Measurements from ENCODE around the gene PIH1D1. TPM values are rescaled to one million over a fixed set of nuclear protein-coding genes. Genes with fewer than 3 reads are reported as not detected.
A peak's percentile ranks its signal among the peaks of the same experiment; 100 is the strongest.

The PIH1D1 gene
- total and polyA plus RNA-seq, 10 of the 15 experiments (the other 5 are each of a cell fraction or from before 2014, with no cell fraction given) = 16.1 to 153 (median 106) TPM

GRCh38 chr19:49487277-49488045 lies 35.8 kb upstream of the PIH1D1 start, which contains the start of gene RPL13A (continued):
- peak; percentile 92; the same call in 1 of the 2 replicates for TF ChIP-seq CHD2 (IDR thresholded peaks at IDR 0.05; ENCODE audit: borderline replicate concordance, low read depth, low read length)
- peak; percentile 98 for TF ChIP-seq SMAD5 (IDR thresholded peaks at IDR 0.05; ENCODE audit: low read depth)
- peak; percentile 20 to 72 for TF ChIP-seq EGR1 (IDR thresholded peaks at IDR 0.05; ENCODE audit: borderline replicate concordance in 1 of 2, low read depth in 2 of 2, low read length in 2 of 2)
- TF ChIP-seq LARP7 (IDR thresholded peaks at IDR 0.05) = peak; percentile 87; the same call in 1 of the 2 replicates
- TF ChIP-seq ZBTB40 (IDR thresholded peaks at IDR 0.05; ENCODE audit: borderline replicate concordance) = peak; percentile 84; the same call in 1 of the 2 replicates
- TF ChIP-seq HSF1 (IDR thresholded peaks at IDR 0.05; ENCODE audit: low read depth, low read length) = peak; percentile 44; the same call in 1 of the 2 replicates
- no peak for TF ChIP-seq ZBTB4 (CRISPR knock-in tag; IDR thresholded peaks at IDR 0.05)
- peak; percentile 78 for TF ChIP-seq ZNF687 (IDR thresholded peaks at IDR 0.05)
- TF ChIP-seq TAF1 (IDR thresholded peaks at IDR 0.05; ENCODE audit: borderline replicate concordance, low read depth, low read length) = peak; percentile 100
- TF ChIP-seq NFYA (IDR thresholded peaks at IDR 0.05; ENCODE audit: borderline replicate concordance, low read depth, low read length) = no peak; the same call in 1 of the 2 replicates
- no peak for TF ChIP-seq MEF2A (IDR thresholded peaks at IDR 0.05; ENCODE audit: insufficient read depth, low read depth, low read length)
- TF ChIP-seq CEBPB (IDR thresholded peaks at IDR 0.05; ENCODE audit: borderline replicate concordance in 1 of 2, low read depth in 2 of 2, low read length in 2 of 2) = peak in 1 of 2 experiments; percentile 76; a peak in 1 of 4 replicates
- TF ChIP-seq MTA2 (IDR thresholded peaks at IDR 0.05; ENCODE audit: low read depth) = no peak
- TF ChIP-seq NR2C1 (IDR thresholded peaks at IDR 0.05) = peak; percentile 89
- TF ChIP-seq SIN3A (IDR thresholded peaks at IDR 0.05; ENCODE audit: low read depth, low read length) = no peak; the same call in 1 of the 2 replicates
